K562 (cell line): ENCODE data around the gene REEP3.

Source experiments
- BRF2 ChIP-seq: IDR thresholded peaks from 3 replicates; pipeline ENCODE4 v1.6.1; 2011; ENCODE audit warnings: borderline replicate concordance, mild to moderate bottlenecking; ENCODE audit not compliant: insufficient read length, insufficient read depth
- CBX3 ChIP-seq, 2 experiments: IDR thresholded peaks; 1 replicate in 1 of 2; 2 replicates in 1 of 2; pipeline ENCODE4 v1.6.1; 2012; ENCODE audit warnings: inconsistent platforms in 2 of 2, low read length in 2 of 2, borderline replicate concordance in 1 of 2, control low read depth in 1 of 2
- ETV1 ChIP-seq: fragments of 450-650 bp; conservative IDR thresholded peaks from 2 replicates; pipeline ENCODE4 v1.6.1; 2016; ENCODE audit warnings: missing genetic modification characterization, control low read depth, low read depth, missing compliant biosample characterization
- EZH2 ChIP-seq: IDR thresholded peaks from 2 replicates; pipeline ENCODE4 v1.6.1; 2012; ENCODE audit warnings: low read depth, mild to moderate bottlenecking, inconsistent platforms, low read length, borderline replicate concordance
- FOXP1 ChIP-seq: sonication (generic); formaldehyde crosslinking; IDR thresholded peaks from 2 replicates; pipeline ENCODE4 v1.8.0; 2022; ENCODE audit warnings: mild to moderate bottlenecking, missing genetic modification reagents
- GABPB1 ChIP-seq: sonication (generic); formaldehyde crosslinking; IDR thresholded peaks from 2 replicates; pipeline ENCODE4 v1.8.0; 2022; ENCODE audit warnings: mild to moderate bottlenecking, missing genetic modification reagents
- KLF16 ChIP-seq: IDR thresholded peaks from 2 replicates; pipeline ENCODE4 v1.6.1; 2016; ENCODE audit warnings: antibody characterized with exemption
- POLR2AphosphoS5 ChIP-seq: IDR thresholded peaks from 2 replicates; pipeline ENCODE4 v1.6.1; 2011; ENCODE audit warnings: mild to moderate bottlenecking, low read depth, low read length, moderate library complexity; ENCODE audit not compliant: control insufficient read depth, insufficient read depth
- PRMT5 ChIP-seq: sonication (generic); formaldehyde crosslinking; IDR thresholded peaks from 2 replicates; pipeline ENCODE4 v1.5.0; 2020; ENCODE audit warnings: missing genetic modification reagents
- SREBF2 ChIP-seq: sonication (generic); formaldehyde crosslinking; IDR thresholded peaks from 2 replicates; pipeline ENCODE4 v1.4.0; 2020; ENCODE audit warnings: mild to moderate bottlenecking, missing genetic modification reagents
- THRAP3 ChIP-seq: fragments of 450-650 bp; IDR thresholded peaks from 2 replicates; pipeline ENCODE4 v1.6.1; 2016; ENCODE audit warnings: mild to moderate bottlenecking, inconsistent platforms, borderline replicate concordance
- ZNF184 ChIP-seq: sonication (generic); formaldehyde crosslinking; IDR thresholded peaks from 2 replicates; pipeline ENCODE4 v1.5.0; 2020; ENCODE audit warnings: missing genetic modification reagents
- ZNF274 ChIP-seq: IDR thresholded peaks from 2 replicates; pipeline ENCODE4 v1.6.1; 2011; ENCODE audit warnings: low read depth, mild to moderate bottlenecking, low read length, moderate library complexity, borderline replicate concordance
- ZNF561 ChIP-seq: fragments of 450-650 bp; formaldehyde crosslinking; conservative IDR thresholded peaks from 2 replicates; pipeline ENCODE4 v1.4.0; 2020; ENCODE audit warnings: mild to moderate bottlenecking, moderate library complexity

- TF ChIP-seq ZNF561 (CRISPR knock-in tag) (no peak), CBX3 (IDR thresholded peaks at IDR 0.05; ENCODE audit: borderline replicate concordance in 1 of 2, low read length in 2 of 2) (no peak), EZH2 (no peak), POLR2AphosphoS5 (no peak), GABPB1 (CRISPR knock-in tag) (no peak), KLF16 (no peak), THRAP3 (no peak), BRF2 (no peak), PRMT5 (CRISPR knock-in tag) (no peak), ZNF274 (no peak), SREBF2 (CRISPR knock-in tag) (no peak), FOXP1 (CRISPR knock-in tag) (no peak), ZNF184 (CRISPR knock-in tag) (no peak), ETV1 (tag) (no peak)
Measured at GRCh38 chr10:63641366-63641765, 120.2 kb downstream of the REEP3 start.
